Lower leg skin (tissue), 3 donors: ENCODE results near the gene MCTP1.

ENCODE experiments used
- CTCF ChIP-seq, 3 donors: fragments of 450-650 bp; IDR thresholded peaks; one replicate each; pipeline ENCODE4 v1.5.1; 2016; ENCODE audit warnings: antibody characterized with exemption in 3 of 3, mild to moderate bottlenecking in 3 of 3, moderate library complexity in 2 of 3
- POLR2A ChIP-seq, 2 donors: fragments of 450-650 bp; IDR thresholded peaks; one replicate each; pipeline ENCODE4 v1.6.1; 2016 to 2017; ENCODE audit warnings: antibody characterized with exemption in 2 of 2, mild to moderate bottlenecking in 1 of 2, moderate library complexity in 1 of 2

GRCh38 chr5:94969174-94969573 is 315.7 kb downstream of the MCTP1 start:
- TF ChIP-seq CTCF (IDR thresholded peaks at IDR 0.05) (no peak), POLR2A (IDR thresholded peaks at IDR 0.05) (no peak)
